Renal cortical epithelial cell (primary cell): ENCODE measurements around the gene CDK5. TPM values are rescaled to one million over a fixed set of nuclear protein-coding genes. Genes with fewer than 3 reads are reported as not detected.
"Not testable (repeated sequence)": the region's sequence is repeated elsewhere in the genome, so short reads cannot be mapped to it uniquely, and the experiment has no call there.

Experiments
- DNase-seq: peaks from one replicate; pipeline ENCODE4 v3.0.0-alpha.2; 2011; ENCODE audit warnings: low read depth
- total RNA-seq: library from RNA; depleted of rRNA; stranded (reverse); fragments of >200 nt; gene quantifications from 2 replicates; pipeline ENCODE4 v1.2.3, GENCODE V29; 2014

The CDK5 gene
- total RNA-seq, 1 donor from 2014 or later = 16.8 TPM

- no peak for DNase-seq
Measured at GRCh38 chr7:151015967-151016366, 41.7 kb downstream of the CDK5 start.

DNA sequence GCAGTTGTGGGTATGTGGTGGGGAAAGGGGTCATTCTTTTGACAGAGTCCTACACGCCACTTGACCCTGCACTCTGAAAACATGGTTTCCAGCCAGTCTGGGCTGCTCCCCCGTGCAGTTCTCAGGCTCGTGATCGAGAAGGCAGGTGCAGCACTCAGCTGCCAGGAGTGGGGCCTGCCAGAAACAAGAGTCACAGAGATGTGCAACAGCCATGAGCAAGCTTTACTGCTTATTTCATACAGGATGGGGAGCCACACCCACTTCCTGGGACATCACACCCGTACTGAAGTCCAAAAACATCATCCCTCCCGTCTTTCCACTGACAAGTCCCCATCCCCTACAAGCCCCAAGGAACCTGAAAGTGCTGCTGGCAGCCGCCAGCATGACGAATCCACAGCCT is 42.7 kb downstream of the CDK5 start:
- DNase-seq = no peak

GRCh38 chr7:151013733-151014497 is 43.8 kb downstream of the CDK5 start:
- DNase-seq = peak; percentile 17

- no peak for DNase-seq
Measured at GRCh38 chr7:151013356-151013732, 44.4 kb downstream of the CDK5 start.

- DNase-seq = no peak
Measured at GRCh38 chr7:151012911-151013347, 44.8 kb downstream of the CDK5 start.

GRCh38 chr7:151012031-151012692 is 45.5 kb downstream of the CDK5 start:
- no peak for DNase-seq

DNA sequence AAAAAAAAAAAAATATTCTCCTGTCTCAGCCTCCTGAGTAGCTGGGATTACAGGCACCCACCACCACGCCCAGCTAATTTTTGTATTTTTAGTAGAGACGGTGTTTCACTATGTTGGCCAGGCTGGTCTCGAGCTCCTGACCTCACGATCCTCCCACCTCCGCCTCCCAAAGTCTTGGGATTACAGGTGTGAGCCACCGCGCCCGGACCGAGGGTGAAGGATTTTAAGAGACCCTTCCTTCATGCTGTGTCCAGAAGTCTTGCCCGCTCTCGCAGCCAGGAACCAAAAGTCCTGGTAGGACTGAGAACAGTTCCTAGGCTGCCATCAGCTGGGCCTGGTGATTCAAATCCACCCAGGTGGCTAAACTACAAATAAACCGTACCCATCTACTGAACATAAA is 46.1 kb downstream of the CDK5 start:
- not testable (repeated sequence) for DNase-seq

GRCh38 chr7:151011097-151011409 is 46.6 kb downstream of the CDK5 start:
- no peak for DNase-seq

DNA sequence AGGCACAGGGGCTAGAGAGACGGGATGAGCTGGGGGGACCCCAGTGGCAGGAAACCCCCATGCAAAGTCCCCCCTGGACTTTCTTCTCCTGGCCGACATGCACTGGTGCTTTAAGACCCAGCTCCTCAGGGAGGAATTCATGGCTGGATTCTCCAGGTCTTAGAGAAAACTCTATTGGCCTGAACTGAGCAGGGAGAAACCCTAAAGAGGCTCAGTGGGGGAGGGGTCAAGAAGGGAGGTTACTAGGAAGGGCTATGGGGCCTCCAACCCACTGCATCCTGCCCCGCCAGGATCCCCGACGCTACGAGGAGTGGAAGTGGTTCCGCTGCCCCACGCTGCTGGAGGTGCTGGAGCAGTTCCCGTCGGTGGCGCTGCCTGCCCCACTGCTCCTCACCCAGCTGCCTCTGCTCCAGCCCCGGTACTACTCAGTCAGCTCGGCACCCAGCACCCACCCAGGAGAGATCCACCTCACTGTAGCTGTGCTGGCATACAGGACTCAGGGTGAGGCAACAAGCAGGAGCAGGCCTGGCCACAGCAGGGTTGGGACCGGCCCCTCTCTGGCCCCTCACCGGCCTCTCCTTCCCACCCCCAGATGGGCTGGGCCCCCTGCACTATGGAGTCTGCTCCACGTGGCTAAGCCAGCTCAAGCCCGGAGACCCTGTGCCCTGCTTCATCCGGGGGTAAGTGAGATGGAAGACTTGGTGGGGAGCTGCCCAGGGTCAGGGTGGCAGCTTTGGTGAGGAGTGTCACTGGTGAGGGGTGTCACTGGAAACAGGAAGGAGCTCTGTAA is 47.2 kb downstream of the CDK5 start:
- DNase-seq = no peak

GRCh38 chr7:151010037-151010306 is 47.7 kb downstream of the CDK5 start:
- DNase-seq = no peak

GRCh38 chr7:151009327-151010036 is 48.2 kb downstream of the CDK5 start:
- DNase-seq = no peak

DNA sequence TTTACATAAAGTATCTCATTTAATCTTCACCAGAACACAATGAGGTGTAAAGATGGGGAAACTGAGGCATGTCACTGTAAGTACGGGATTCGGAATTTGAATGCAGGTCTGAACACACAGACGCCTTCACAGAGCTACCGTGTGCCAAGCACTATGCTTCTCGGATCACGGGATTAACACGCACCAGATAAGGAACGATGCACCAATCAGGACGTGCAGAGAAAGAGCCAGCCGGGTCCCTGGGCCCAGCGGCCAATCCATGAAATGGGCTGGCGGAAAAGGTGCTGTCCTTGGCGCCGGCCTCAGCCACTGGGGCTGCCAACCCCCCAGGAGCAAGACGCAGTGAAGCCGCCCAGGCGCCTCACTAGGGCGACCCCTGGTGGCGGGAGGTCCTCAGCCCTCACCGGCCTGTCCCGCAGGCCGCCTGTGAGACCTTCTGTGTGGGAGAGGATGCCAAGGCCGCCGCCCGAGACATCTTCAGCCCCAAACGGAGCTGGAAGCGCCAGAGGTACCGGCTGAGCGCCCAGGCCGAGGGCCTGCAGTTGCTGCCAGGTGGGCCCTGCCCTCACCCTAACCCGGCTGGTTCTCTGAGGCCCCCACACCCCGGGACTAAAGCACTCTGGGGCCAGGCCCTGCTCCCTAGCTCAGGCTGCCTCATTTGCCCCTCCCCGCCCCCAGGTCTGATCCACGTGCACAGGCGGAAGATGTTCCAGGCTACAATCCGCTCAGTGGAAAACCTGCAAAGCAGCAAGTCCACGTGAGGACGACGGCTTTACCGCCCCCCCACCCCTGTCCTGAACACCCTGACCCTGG is 49.0 kb downstream of the CDK5 start:
- DNase-seq = no peak

DNA sequence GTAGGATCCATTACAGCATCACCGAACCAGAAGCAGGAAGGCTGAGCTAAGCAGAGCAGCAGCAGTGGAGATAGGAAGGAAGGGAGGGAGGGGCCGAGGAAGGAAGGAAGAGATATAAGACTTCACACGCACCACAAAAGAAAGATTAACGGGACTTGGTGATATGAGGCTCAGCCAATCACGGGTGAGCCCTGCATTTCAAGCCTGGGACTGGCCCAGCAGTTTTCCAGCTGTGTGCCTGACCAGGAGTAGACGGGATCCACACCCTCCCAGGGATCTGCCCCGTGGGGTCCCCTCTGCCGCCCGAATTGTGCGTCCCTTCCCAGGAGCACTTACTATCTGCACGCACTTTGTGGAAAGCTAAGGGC is 49.6 kb downstream of the CDK5 start:
- DNase-seq = no peak

DNA sequence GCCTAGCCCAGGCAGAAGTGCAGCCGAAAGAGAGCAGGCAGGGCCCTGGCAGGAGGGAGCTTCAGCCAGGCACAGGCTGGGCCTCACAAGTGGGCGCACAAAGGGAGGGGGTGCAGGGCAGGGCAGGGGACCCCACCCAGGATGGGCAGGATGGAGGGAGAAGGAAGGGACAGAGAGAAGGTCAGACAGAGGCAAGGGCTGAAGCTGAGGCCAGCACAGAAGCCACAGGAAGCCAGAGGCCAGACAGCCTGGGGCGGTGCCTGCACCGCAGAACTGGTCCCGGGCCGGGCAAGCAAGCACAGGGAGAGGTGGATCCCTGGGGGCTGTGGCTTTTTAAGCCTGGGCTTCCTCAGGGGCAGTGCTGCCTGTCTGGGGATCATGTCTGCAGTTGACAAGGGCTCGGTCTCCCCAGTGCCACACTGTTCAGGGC is 50.2 kb downstream of the CDK5 start:
- DNase-seq = no peak

DNA sequence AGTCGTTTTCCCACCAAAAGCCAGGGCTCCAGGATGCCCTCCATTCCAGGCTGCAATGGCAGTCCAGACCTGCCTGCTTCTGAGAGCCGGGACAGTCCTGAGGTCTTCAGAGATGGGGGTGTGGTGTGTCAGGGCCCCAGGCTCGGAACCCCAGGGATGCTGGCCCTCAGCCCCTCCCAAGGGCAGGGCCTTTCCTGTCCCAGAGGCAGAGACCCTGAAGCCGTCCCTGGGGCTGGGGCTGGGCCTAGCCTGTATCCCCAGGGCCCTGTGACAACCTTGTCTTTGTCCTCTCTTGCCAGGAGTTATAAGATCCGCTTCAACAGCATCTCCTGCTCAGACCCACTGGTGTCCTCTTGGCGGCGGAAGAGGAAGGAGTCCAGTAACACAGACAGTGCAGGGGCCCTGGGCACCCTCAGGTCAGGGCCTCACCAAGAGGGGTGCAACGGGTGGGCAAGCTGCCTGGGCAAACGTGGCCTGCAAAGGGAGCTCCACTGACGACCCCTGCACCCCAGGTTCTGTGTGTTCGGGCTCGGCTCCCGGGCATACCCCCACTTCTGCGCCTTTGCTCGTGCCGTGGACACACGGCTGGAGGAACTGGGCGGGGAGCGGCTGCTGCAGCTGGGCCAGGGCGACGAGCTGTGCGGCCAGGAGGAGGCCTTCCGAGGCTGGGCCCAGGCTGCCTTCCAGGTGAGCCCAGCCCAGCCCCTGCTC is 51.0 kb downstream of the CDK5 start:
- DNase-seq = no peak

DNA sequence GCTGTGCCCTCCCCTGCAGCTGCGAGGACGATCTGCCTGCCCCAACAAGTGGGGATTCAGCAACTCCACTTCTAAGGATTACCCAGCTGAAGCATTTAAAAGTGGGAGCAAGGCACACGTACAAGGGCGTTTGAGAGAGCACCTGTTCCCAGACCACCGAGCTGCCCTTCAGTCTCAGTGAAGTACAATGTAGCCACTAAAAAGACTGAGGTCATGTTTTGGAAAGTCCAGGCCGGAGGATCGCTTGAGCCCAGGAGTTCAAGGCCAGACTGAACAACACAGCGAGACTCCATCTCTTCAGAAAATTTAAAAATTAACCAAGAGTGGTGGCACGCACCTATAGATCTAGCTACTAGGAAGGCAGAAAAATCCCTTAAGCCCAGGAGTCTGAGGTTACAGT is 52.1 kb downstream of the CDK5 start:
- DNase-seq = no peak

Other genes starting within 250 kb of the CDK5 start
- gene AOC1, start 205.4 kb downstream of the CDK5 start, total RNA-seq = 6.1 and 6.4 TPM in 2 replicates
- 1.2 and 2.3 TPM in 2 replicates for gene KCNH2, start 79.6 kb downstream of the CDK5 start, total RNA-seq
- 0.15 and 0.35 TPM in 2 replicates for gene NOS3, start 66.9 kb downstream of the CDK5 start, total RNA-seq
- gene ATG9B, start 33.4 kb downstream of the CDK5 start, total RNA-seq = 0.10 TPM in 1 of 2 replicates, not detected in the other
- 31.0 and 43.4 TPM in 2 replicates for gene ABCB8, start 29.4 kb downstream of the CDK5 start, total RNA-seq
- 0.15 TPM in 1 of 2 replicates, not detected in the other for gene ASIC3, start 9.4 kb downstream of the CDK5 start, total RNA-seq
- 92.4 and 137 TPM in 2 replicates for gene SLC4A2, start 1.7 kb upstream of the CDK5 start, total RNA-seq
- 59.3 and 63.7 TPM in 2 replicates for gene FASTK, start 22.9 kb upstream of the CDK5 start, total RNA-seq
- 34.9 and 41.5 TPM in 2 replicates for gene TMUB1, start 25.6 kb upstream of the CDK5 start, total RNA-seq
- gene AGAP3, start 28.6 kb upstream of the CDK5 start, total RNA-seq = 36.3 and 41.2 TPM in 2 replicates
- gene GBX1, start 109.8 kb upstream of the CDK5 start, total RNA-seq = not detected in 2 replicates
- not detected in 2 replicates for gene ASB10, start 129.4 kb upstream of the CDK5 start, total RNA-seq
- gene H2BK1, start 152.6 kb upstream of the CDK5 start, total RNA-seq = not detected in 2 replicates
- gene ABCF2, start 169.3 kb upstream of the CDK5 start, total RNA-seq = 80.6 and 82.7 TPM in 2 replicates
- 49.1 and 65.9 TPM in 2 replicates for gene CHPF2, start 174.6 kb upstream of the CDK5 start, total RNA-seq
- 3.8 and 15.0 TPM in 2 replicates for gene SMARCD3, start 190.8 kb upstream of the CDK5 start, total RNA-seq